GM18867 (cell line): ENCODE results near the gene GOLGA2.
"Not testable (repeated sequence)": the region's sequence is repeated elsewhere in the genome, so short reads cannot be mapped to it uniquely, and the experiment has no call there.

Source experiments
- ATAC-seq: cut with Tn5 transposase; IDR thresholded peaks from one replicate; pipeline ENCODE4 v1.9.1; 2021; ENCODE audit warnings: mild to moderate bottlenecking, moderate library complexity; ENCODE audit not compliant: unreplicated experiment

The GOLGA2 gene

DNA sequence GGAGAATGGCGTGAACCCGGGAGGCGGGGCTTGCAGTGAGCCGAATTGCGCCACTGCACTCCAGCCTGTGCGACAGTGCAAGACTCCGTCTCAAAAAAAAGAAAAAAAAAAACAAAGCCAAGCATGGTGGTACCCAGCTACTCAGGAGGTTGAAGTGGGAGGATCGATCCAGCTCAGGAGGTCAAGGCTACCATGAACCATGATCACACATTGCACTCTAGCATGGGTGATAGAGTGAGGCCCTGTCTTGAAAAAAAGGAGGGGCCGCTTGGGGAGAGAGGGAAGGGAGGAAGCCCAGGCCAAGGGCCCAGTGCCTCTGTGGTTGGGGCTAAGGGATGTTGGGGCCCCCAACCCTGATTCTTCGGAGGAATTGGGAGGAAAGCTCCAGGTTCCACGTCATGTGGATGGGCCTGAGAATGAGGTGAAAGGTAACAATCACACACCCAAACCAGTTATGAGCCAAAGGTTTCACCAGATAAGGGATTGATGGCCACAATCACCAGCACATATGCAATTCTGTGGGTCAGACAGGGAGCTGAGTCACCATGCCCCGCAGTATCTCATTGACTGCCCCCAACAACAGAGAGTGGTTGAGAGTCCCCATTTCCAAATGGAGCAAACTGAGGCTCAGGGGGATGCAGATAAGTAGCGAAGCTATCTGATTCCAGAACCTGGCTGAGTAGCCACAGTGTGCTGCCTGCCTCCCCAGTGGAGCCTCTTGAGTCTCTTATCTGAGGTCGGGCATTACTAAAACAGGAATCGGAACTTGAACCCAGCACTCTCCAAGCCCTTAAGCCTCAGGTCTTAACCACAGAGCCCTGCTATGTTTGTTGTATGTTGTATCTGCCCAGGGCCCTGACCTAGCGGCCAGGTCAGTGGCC is 20.8 kb upstream of the GOLGA2 start:
- no peak for ATAC-seq

- ATAC-seq: no peak
These were observed 18.3 kb upstream of the GOLGA2 start for GRCh38 chr9:128294142-128294541.

GRCh38 chr9:128293091-128293490 is 17.3 kb upstream of the GOLGA2 start:
- no peak for ATAC-seq

DNA sequence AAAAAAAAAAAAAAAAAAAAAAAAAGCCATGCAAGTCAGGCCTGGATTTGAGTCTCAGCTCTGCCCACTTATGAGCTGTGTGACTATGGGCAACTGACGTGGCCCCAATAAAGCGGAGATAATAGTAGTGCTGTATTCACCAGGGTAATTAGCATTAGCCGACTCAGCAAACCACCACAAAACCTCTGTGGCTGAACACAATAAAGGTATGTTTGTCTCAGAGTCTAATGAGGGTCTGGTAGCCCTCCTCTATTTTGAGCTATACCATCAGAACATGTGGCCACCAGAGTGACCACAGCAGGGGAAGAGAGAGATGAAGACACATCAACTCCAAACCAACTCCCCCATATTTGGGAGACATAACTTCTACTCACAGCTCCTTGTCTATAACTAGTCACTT is 16.2 kb upstream of the GOLGA2 start:
- no peak for ATAC-seq

- no peak for ATAC-seq
These were observed 12.6 kb upstream of the GOLGA2 start for GRCh38 chr9:128288273-128289004.

DNA sequence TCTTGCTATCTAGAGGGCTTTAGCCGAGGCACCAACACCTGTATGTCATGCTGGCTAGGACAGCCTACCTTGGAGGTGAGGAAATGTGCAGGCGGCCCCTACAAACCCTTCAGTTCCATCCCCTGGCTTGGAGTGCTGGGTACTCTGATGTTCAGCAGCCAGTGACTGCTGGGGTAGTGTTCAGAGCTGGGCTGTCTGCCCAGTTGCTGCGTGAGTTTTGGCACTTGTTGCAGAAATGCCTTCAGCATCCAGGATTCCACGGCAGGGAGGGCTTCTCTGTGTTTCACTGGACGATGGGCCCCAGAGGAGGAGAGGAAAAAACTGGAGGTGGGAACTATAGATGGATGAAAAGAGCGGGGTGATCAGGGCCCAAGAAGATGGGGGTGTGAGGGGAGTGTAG is 10.6 kb upstream of the GOLGA2 start:
- ATAC-seq: no peak

DNA sequence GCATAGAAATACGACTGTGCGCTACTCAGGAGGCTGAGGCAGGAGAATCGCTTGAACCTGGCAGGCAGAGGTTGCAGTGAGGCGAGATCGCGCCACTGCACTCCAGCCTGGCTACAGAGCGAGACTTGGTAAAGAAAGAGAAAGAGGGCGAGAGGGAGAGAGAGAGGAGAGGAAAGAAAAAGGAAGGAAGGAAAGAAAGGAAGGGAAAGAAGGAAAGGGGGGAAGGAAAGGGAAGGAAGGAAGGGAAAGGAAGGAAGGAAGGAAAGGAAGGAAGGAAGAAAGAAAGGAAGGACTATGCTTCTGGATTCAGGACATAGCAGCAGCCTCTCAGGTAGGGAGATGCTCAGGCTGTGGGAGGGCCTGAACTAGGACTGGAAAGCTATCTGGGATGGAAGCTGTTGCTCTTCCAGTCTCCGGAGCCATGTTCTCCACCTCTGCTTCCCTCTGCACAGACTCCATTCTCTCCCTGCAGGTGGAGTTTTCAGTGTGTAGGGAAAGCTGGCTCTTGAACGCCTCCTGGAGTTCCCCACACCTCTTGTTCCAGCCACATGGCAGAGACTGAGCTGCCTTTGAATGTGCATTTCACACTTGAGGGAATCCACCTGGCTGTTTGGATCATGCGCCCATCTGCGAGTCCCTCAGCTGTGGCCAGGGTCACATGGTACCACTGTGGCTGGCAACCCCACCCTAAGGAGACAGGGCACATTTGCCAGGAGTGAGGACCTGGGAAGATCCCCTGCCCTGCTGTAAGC is 9.4 kb upstream of the GOLGA2 start:
- no peak for ATAC-seq

DNA sequence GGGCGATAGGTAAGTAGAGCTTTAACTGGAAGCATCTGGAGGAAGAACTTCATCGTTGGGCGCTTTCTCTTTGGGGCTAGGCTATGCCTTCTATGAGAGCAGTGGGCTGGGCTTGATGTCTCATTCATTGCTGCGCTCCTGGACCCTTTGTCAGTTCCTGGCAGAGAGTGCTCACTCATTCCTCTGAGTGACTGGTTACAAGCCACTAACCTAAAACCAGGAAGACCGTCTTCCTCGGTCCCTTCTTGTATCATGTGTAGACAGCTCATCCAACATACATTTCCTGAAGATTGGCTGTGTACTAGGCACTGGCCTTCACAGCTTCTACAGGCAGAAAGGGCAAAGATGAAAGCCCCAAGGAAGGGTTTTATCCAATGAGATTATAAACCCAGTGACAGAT is 6.7 kb upstream of the GOLGA2 start:
- no peak for ATAC-seq

GRCh38 chr9:128280084-128280622 is 4.3 kb upstream of the GOLGA2 start:
- no peak for ATAC-seq

- not testable (repeated sequence) for ATAC-seq
These were observed 3.6 kb upstream of the GOLGA2 start for GRCh38 chr9:128279088-128280073.

- ATAC-seq: no peak
These were observed 915 bp upstream of the GOLGA2 start for GRCh38 chr9:128276574-128277270.

DNA sequence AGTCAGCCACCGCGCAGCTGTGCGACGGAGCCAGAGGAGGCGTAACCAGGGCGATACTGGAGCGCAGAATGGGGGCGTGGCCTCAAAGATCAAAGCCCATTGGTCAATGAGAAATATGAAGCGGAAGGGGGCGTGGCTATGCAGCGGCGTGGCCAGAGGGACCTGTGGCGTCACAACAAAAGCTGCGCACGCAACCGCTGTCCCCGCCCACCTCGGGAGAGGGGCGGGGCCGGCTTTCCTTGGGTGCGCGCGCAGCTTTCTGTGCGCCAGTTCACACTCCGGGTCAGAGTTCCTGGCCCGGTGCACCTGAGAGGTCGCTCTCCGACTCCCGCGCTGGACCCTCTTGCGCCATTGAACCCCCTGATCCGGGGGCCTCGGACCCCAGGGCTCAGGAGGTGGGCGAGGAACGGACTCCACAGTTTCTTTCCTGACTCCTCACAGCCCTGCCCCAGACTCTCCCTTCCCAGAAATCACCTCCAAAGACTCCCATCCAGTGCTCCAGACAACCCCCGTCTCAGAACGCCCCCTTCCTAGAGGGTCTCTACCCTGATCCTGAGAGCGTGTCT is 284 bp upstream of the GOLGA2 start, which contains the start of gene SWI5:
SWI5 (plus strand) TSS at position 269 of the 566 bp plus-strand sequence.
- peak; percentile 95 for ATAC-seq

DNA sequence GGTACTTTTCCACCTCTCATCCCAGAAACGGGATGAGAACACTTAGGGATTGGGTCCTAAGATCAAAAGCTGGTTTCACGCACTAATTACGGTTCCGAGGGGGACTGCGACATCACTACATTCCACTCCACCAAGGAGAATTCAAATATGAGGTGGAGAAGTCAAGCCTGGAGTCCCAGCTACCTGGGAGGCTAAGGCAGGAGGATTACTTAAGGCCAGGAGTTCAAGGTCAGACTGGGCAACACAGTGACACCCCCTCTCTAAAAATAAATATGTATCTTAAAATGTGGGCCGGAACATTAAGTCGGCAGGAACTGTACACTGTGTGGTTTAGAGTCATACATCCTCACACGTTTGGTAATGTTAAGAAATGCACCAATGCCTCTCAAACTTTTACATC is 1.6 kb downstream of the GOLGA2 start:
- no peak for ATAC-seq

DNA sequence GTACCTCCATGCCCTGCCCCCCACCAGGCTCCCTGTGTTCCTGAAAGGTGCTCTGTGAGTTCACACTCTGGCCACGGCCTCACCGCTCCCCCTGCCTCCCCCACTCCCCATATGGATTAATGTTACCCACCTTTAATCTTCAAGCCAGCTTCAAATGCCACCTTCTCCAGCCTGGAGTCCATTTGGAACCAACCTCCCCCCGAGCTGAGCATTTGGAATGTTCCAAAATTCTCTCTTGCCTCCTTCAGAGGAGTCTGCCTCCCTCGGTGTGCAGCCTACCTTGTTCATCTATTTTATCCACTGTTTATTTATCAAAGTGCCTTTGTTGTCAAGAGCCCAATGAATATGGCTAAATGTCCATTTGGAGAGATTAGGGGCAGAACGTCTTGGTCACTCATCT is 4.3 kb downstream of the GOLGA2 start:
- ATAC-seq: no peak

GRCh38 chr9:128271112-128271511 is 4.7 kb downstream of the GOLGA2 start:
- ATAC-seq: no peak

DNA sequence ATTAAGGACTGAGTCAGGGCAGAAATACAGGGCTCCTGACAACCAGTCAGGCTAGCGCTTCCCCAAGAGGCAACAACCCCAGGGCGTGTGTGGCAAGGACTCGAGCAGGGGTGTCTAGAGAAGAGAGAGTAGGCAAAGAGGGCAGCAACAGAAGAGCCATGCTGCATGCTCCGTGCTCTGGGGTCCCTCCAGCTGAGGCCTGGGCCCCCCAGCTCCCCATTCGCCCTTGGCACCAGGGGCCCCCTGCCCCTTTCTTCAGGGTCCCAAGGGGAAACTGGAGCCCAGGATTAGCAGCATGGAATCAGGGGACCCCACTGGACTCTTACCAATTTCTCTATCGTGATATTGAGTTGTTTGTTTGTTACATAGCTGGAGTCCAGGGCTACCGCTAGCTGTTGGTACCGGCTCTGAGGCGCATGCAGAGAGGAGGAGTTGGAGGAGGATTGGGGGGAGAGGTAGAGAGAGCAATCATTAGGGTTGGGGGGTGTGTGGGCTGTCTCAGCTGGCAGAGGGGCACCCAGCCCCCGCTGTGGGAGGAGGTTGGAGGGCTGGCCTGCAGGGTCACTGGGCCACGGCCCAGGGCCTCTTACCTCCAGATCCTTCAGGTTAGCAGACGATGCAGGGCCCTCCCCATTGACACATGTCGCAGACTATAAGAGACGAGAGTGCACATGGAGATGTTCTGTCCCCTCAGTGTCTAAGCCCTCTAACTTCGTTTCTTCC is 8.8 kb downstream of the GOLGA2 start:
- no peak for ATAC-seq

- no peak for ATAC-seq
These were observed 10.4 kb downstream of the GOLGA2 start for GRCh38 chr9:128265348-128265847.

DNA sequence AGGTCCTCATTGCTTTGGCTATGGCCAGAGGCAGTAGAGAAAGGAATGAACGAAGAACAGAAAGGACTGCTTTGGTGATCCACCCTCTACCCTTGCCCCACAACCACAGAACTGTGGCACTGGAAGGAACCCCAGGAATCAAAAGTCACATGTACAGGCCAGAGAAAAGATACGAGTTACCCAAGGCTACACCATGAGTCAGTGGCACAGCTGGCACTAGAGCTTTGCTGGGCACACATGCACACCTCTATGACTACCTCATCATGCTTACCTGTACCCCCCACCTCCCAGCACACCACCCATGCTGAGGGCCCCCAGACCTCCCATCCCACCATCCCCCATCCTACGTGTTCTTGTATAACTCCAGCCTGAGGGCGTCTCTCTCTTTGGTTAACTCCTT is 13.1 kb downstream of the GOLGA2 start:
- no peak for ATAC-seq
